H1 (cell line): ENCODE measurements around the gene IWS1. TPM values are rescaled to one million over a fixed set of nuclear protein-coding genes. Genes with fewer than 3 reads are reported as not detected.

Source experiments
- CTCF ChIA-PET: fragments of 300-600 bp; sonication (Branson Sonifier 250); formaldehyde crosslinking; loops from one replicate; lab custom pipeline; 2021; ENCODE audit not compliant: partially characterized antibody; lab: Charles Lee
- POLR2A ChIA-PET: fragments of 300-600 bp; sonication (Branson Sonifier 250); formaldehyde crosslinking; loops from one replicate; lab custom pipeline; 2021; ENCODE audit warnings: inconsistent platforms; ENCODE audit not compliant: partially characterized antibody; lab: Charles Lee
- DNase-seq, 2 experiments: peaks; one replicate each; pipeline versions ENCODE4 v3.0.0 to v3.0.0-alpha.2; 2010 to 2022; ENCODE audit warnings: low spot score in 2 of 2, low read depth in 1 of 2, mixed read lengths in 1 of 2
- FAIRE-seq: peaks from 2 replicates; lab custom pipeline; 2011; peaks lifted over from hg19 to GRCh38; lab: Jason Lieb, UNC
- H2AFZ ChIP-seq: 2 replicates; pipeline ENCODE4 v1.8.1; 2012; ENCODE audit warnings: low read length, inconsistent platforms
- H2AK5ac ChIP-seq: 2 replicates; pipeline ENCODE4 v1.6.1; 2013; ENCODE audit warnings: low read depth, low read length
- H2BK120ac ChIP-seq: replicated peaks from 2 replicates; pipeline ENCODE3; 2013; ENCODE audit warnings: low read depth, low read length, inconsistent platforms
- H2BK12ac ChIP-seq: 2 replicates; pipeline ENCODE4 v1.6.1; 2013; ENCODE audit warnings: low read depth, low read length
- H2BK15ac ChIP-seq: 2 replicates; pipeline ENCODE4 v1.6.1; 2013; ENCODE audit warnings: low read length
- H2BK20ac ChIP-seq: 2 replicates; pipeline ENCODE4 v1.6.1; 2013; ENCODE audit warnings: low read length
- H2BK5ac ChIP-seq: 2 replicates; pipeline ENCODE4 v1.6.1; 2013; ENCODE audit warnings: low read depth, low read length
- H3K14ac ChIP-seq: 2 replicates; pipeline ENCODE4 v1.6.1; 2013; ENCODE audit warnings: inconsistent platforms; ENCODE audit not compliant: insufficient read length
- H3K18ac ChIP-seq: 2 replicates; pipeline ENCODE4 v1.6.1; 2013; ENCODE audit warnings: low read length; ENCODE audit errors: extremely low read depth
- H3K23ac ChIP-seq: 2 replicates; pipeline ENCODE4 v1.6.1; 2013; ENCODE audit warnings: inconsistent platforms; ENCODE audit not compliant: insufficient read length
- H3K23me2 ChIP-seq: 2 replicates; pipeline ENCODE4 v1.6.1; 2013; ENCODE audit warnings: low read depth, low read length
- H3K27ac ChIP-seq: 2 replicates; pipeline ENCODE4 v1.6.1; 2011; ENCODE audit warnings: low read depth, low read length, inconsistent platforms
- H3K27me3 ChIP-seq, 4 experiments: replicated peaks in 1 of 4; 1 replicate in 1 of 4; 2 replicates in 3 of 4; pipeline versions ENCODE4 v1.6.1 to v1.8.1; 2011 to 2013; ENCODE audit warnings: low read length in 3 of 4, mild to moderate bottlenecking in 3 of 4, inconsistent platforms in 2 of 4, mixed read lengths in 2 of 4, moderate library complexity in 1 of 4; ENCODE audit not compliant: control insufficient read depth in 3 of 4, insufficient read depth in 3 of 4; ENCODE audit errors: extremely low read depth in 1 of 4
- H3K36me3 ChIP-seq, 4 experiments: 2 replicates each; pipeline versions ENCODE4 v1.6.1 to v1.8.1; 2011 to 2013; ENCODE audit warnings: mild to moderate bottlenecking in 4 of 4, low read length in 3 of 4, moderate library complexity in 2 of 4, control low read depth in 1 of 4, inconsistent platforms in 1 of 4; ENCODE audit not compliant: insufficient read depth in 4 of 4, control insufficient read depth in 2 of 4
- H3K4ac ChIP-seq: replicated peaks from 2 replicates; pipeline ENCODE3; 2013; ENCODE audit warnings: low read length, low read depth, mixed read lengths, inconsistent platforms; ENCODE audit not compliant: insufficient read length
- H3K4me1 ChIP-seq, 4 experiments: replicated peaks in 1 of 4; 1 replicate in 1 of 4; 2 replicates in 3 of 4; pipeline versions ENCODE4 v1.6.1 to v1.8.1; 2011 to 2013; ENCODE audit warnings: low read length in 3 of 4, inconsistent platforms in 2 of 4, mixed read lengths in 1 of 4; ENCODE audit not compliant: insufficient read depth in 4 of 4, control insufficient read depth in 3 of 4
- H3K4me2 ChIP-seq, 2 experiments: 2 replicates each; pipeline versions ENCODE4 v1.6.1 to v1.8.1; 2011 to 2013; ENCODE audit warnings: low read depth in 2 of 2, low read length in 2 of 2, control low read depth in 1 of 2, inconsistent platforms in 1 of 2, mild to moderate bottlenecking in 1 of 2; ENCODE audit not compliant: insufficient read depth in 1 of 2
- H3K4me3 ChIP-seq, 4 experiments: fragments of 200-600, 300-600 bp in 1 of 4; sonication (generic), shearing (Covaris generic), sonication (Bioruptor Twin) in 1 of 4; 2 replicates each; pipeline versions ENCODE4 v1.5.1 to v1.8.1; 2011 to 2016; ENCODE audit warnings: low read length in 4 of 4, low read depth in 3 of 4, control low read depth in 2 of 4, inconsistent platforms in 2 of 4, mild to moderate bottlenecking in 2 of 4, mixed read lengths in 1 of 4, moderate library complexity in 1 of 4; ENCODE audit not compliant: insufficient read depth in 2 of 4; ENCODE audit errors: extremely low read depth in 1 of 4
- H3K56ac ChIP-seq: replicated peaks from 2 replicates; pipeline ENCODE3; 2013; ENCODE audit warnings: low read depth, mild to moderate bottlenecking, mixed read lengths, low read length, inconsistent platforms; ENCODE audit not compliant: insufficient read length
- H3K79me1 ChIP-seq: 2 replicates; pipeline ENCODE4 v1.6.1; 2013; ENCODE audit warnings: low read depth, low read length, control low read depth
- H3K79me2 ChIP-seq, 2 experiments: 2 replicates each; pipeline versions ENCODE4 v1.6.1 to v1.8.1; 2012 to 2013; ENCODE audit warnings: low read length in 2 of 2, mild to moderate bottlenecking in 2 of 2, inconsistent platforms in 1 of 2; ENCODE audit not compliant: insufficient read depth in 2 of 2, control insufficient read depth in 1 of 2
- H3K9ac ChIP-seq, 4 experiments: replicated peaks in 1 of 4; 1 replicate in 1 of 4; 2 replicates in 3 of 4; pipeline versions ENCODE4 v1.6.1 to v1.8.1; 2011 to 2013; ENCODE audit warnings: low read depth in 3 of 4, low read length in 3 of 4, control low read depth in 2 of 4, mild to moderate bottlenecking in 2 of 4, moderate library complexity in 2 of 4, inconsistent platforms in 1 of 4; ENCODE audit errors: extremely low read depth in 1 of 4
- H3K9me3 ChIP-seq, 2 experiments: 2 replicates each; pipeline versions ENCODE4 v1.6.1 to v1.8.1; 2012 to 2013; ENCODE audit warnings: mild to moderate bottlenecking in 2 of 2, moderate library complexity in 2 of 2, control low read depth in 1 of 2, inconsistent platforms in 1 of 2, low read depth in 1 of 2, low read length in 1 of 2, mixed read lengths in 1 of 2; ENCODE audit not compliant: insufficient read depth in 2 of 2
- H4K20me1 ChIP-seq, 2 experiments: replicated peaks in 1 of 2; 2 replicates each; pipeline versions ENCODE3 to v1.8.1; 2011 to 2013; ENCODE audit warnings: inconsistent platforms in 2 of 2, low read length in 2 of 2, mild to moderate bottlenecking in 1 of 2; ENCODE audit not compliant: insufficient read depth in 2 of 2, control insufficient read depth in 1 of 2
- H4K5ac ChIP-seq: 2 replicates; pipeline ENCODE4 v1.6.1; 2013; ENCODE audit warnings: low read length, low read depth, mixed read lengths, inconsistent platforms; ENCODE audit not compliant: insufficient read length
- H4K8ac ChIP-seq: 2 replicates; pipeline ENCODE4 v1.8.0; 2013; ENCODE audit warnings: mild to moderate bottlenecking, moderate library complexity, low read length, inconsistent platforms; ENCODE audit not compliant: insufficient read depth; ENCODE audit errors: extremely low read depth
- H4K91ac ChIP-seq: replicated peaks from 2 replicates; pipeline ENCODE3; 2013; ENCODE audit warnings: low read length, mixed read lengths, inconsistent platforms; ENCODE audit not compliant: insufficient read length
- BACH1 ChIP-seq: IDR thresholded peaks from 2 replicates; pipeline ENCODE4 v1.6.1; 2012; ENCODE audit warnings: low read length, improper control_type of control experiment
- WGBS, 2 experiments: shearing (Covaris generic) in 1 of 2; methylation state at CpG; one replicate each; pipeline versions ENCODE4 v1.1.6 to v1.1.7; 2013 to 2015; ENCODE audit warnings: low lambda C conversion rate in 2 of 2, mixed read lengths in 2 of 2, inconsistent platforms in 1 of 2, low coverage in 1 of 2, missing lambda C conversion rate in 1 of 2; ENCODE audit not compliant: insufficient replicate concordance in 2 of 2, insufficient coverage in 1 of 2, insufficient read length in 1 of 2; ENCODE audit errors: extremely low coverage in 1 of 2, missing lambda C conversion rate in 1 of 2; 5-methylcytosine and 5-hydroxymethylcytosine counted together
- polyA plus RNA-seq, 7 experiments: library from polyadenylated mRNA; depleted of rRNA in 3 of 7; stranded (reverse) in 5 of 7; unstranded in 2 of 7; fragments of >200 nt in 5 of 7; fragments of 200-250 nt in 2 of 7; gene quantifications; 1 replicate in 5 of 7; 2 replicates in 1 of 7; 4 replicates in 1 of 7; pipeline versions ENCODE4 v1.2.1 to v1.2.3, GENCODE V29; 2011 to 2013; ENCODE audit warnings: missing spikeins in 2 of 7, mixed read lengths in 2 of 7
- total RNA-seq: library from RNA; stranded (reverse); fragmentation: NEBNext Ultra II Directional; extraction: Animal tissue kit (Norgen Biotek cat#: 25700); gene quantifications from 2 replicates; pipeline ENCODE4 v1.2.1, GENCODE V29; 2021

The IWS1 gene
- total and polyA plus RNA-seq, 2 of the 8 experiments (the other 6 are each of a cell fraction or from before 2014, with no cell fraction given) = 18.4 to 64.8 TPM

- H3K4ac ChIP-seq = no peak within 1 kb of the TSS
- peak within 1 kb of the TSS; percentile 82 for H4K8ac ChIP-seq
- H3K18ac ChIP-seq = no peak within 1 kb of the TSS
- H3K79me2 ChIP-seq = no peaks in the 10 kb centered on the region
- no peak within 1 kb of the TSS for H4K91ac ChIP-seq
- H3K4me3 ChIP-seq = no peak within 1 kb of the TSS
- no peaks in the 10 kb centered on the region for H4K20me1 ChIP-seq
- H3K4me1 ChIP-seq = no peaks in the 10 kb centered on the region
- no peaks in the 10 kb centered on the region for H3K36me3 ChIP-seq
- TF ChIP-seq BACH1 = no peak
- no peak within 1 kb of the TSS for H3K27ac ChIP-seq
- H2AFZ ChIP-seq = no peak within 1 kb of the TSS
- H3K23me2 ChIP-seq = no peaks in the 10 kb centered on the region
- no peak within 1 kb of the TSS for H3K4me2 ChIP-seq
- H3K14ac ChIP-seq = no peak within 1 kb of the TSS
- no peak for DNase-seq
- no peaks in the 10 kb centered on the region for H3K9me3 ChIP-seq
- H3K56ac ChIP-seq = no peak within 1 kb of the TSS
- no peak within 1 kb of the TSS for H3K23ac ChIP-seq
- WGBS, 2 experiments = 89% methylated on average over 11 of the region's 11 CpGs; no CpG with 5 or more reads in 1 of the 2 experiments
- H2BK15ac ChIP-seq = no peak within 1 kb of the TSS
- H4K5ac ChIP-seq = no peak within 1 kb of the TSS
- ChIA-PET CTCF (interaction anchor here (1.1 kb wide), 1 partner anchor 17 kb away, joined by 3 read pairs; no protein-coding TSS in a partner anchor), POLR2A (interaction anchor here (1.5 kb wide), 1 partner anchor 9 kb away, joined by 3 read pairs; the partner anchor contains the start of gene IWS1)
- H3K79me1 ChIP-seq = no peaks in the 10 kb centered on the region
- H2BK120ac ChIP-seq = no peak within 1 kb of the TSS
- no peak within 1 kb of the TSS for H2BK20ac ChIP-seq
- no peak within 1 kb of the TSS for H2BK12ac ChIP-seq
- FAIRE-seq = no peak
- no peak within 1 kb of the TSS for H3K9ac ChIP-seq
- H2AK5ac ChIP-seq = no peak within 1 kb of the TSS
- H3K27me3 ChIP-seq = no peaks in the 10 kb centered on the region; a peak in 2 of 7 replicates
- H2BK5ac ChIP-seq = no peak within 1 kb of the TSS
These were observed 9.2 kb upstream of the IWS1 start, which contains the start of gene MYO7B for GRCh38 chr2:127535422-127535901. Gene MYO7B, plus strand, starts transcription at chr2:127535683. Its CDS starts 24,040 bp downstream, at chr2:127559723.
